ENCODE measurements around the gene RHNO1. TPM values are rescaled to one million over a fixed set of nuclear protein-coding genes. Genes with fewer than 3 reads are reported as not detected.

Gene RHNO1
- total and polyA plus RNA-seq, 12 donors = 2.5 to 10.9 (median 6.9) TPM

DNA sequence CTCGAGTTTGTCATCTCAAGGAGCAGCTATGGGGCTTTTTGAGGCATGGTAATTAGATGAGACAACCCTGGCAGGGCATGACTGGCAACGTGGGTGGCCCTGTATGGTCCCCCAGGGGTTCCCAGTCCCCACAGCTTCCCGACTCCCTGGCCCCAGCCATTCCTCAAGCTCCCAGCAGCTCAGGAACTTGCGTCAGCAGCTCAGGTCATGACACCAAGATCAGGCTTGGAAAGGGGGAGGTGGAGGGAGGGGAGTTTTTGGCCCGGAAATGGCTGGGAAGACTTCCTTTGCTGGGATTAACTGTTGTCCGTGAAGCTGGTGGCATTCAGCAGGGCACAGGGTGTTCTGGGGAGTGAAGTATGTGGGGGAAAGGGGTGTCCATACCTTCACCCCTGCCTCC, 31.7 kb upstream of the RHNO1 start:
- H3K4me3 ChIP-seq = no peak overlapping the region
- H3K36me3 ChIP-seq = peaks cover 0 to 23% (median 0%) of the 10 kb centered on the region in 9 donors
- DNase-seq (peak; percentile 28 to 50), ATAC-seq (peak; percentile 18 to 87 (median 70))
- no peaks in the 10 kb centered on the region for H3K27me3 ChIP-seq
- peak overlapping the region in 5 of 10 donors; percentile 19 to 63 (median 36) for H3K27ac ChIP-seq
- intact Hi-C loops (cut with DNase I) = loop anchor here in 1 of 10 donors (5.0 kb wide), 1 partner anchor 192 kb away; no protein-coding TSS in a partner anchor
- H3K9me3 ChIP-seq = no peaks in the 10 kb centered on the region
- TF ChIP-seq, protein P1, sequence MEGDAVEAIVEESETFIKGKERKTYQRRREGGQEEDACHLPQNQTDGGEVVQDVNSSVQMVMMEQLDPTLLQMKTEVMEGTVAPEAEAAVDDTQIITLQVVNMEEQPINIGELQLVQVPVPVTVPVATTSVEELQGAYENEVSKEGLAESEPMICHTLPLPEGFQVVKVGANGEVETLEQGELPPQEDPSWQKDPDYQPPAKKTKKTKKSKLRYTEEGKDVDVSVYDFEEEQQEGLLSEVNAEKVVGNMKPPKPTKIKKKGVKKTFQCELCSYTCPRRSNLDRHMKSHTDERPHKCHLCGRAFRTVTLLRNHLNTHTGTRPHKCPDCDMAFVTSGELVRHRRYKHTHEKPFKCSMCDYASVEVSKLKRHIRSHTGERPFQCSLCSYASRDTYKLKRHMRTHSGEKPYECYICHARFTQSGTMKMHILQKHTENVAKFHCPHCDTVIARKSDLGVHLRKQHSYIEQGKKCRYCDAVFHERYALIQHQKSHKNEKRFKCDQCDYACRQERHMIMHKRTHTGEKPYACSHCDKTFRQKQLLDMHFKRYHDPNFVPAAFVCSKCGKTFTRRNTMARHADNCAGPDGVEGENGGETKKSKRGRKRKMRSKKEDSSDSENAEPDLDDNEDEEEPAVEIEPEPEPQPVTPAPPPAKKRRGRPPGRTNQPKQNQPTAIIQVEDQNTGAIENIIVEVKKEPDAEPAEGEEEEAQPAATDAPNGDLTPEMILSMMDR (IDR thresholded peaks at IDR 0.05) = no peak
- 36 to 52% methylated on average over 6 of the region's 6 CpGs for WGBS, 2 donors
- H3K4me1 ChIP-seq = peaks cover 0 to 15% (median 0%) of the 10 kb centered on the region in 9 donors

DNA sequence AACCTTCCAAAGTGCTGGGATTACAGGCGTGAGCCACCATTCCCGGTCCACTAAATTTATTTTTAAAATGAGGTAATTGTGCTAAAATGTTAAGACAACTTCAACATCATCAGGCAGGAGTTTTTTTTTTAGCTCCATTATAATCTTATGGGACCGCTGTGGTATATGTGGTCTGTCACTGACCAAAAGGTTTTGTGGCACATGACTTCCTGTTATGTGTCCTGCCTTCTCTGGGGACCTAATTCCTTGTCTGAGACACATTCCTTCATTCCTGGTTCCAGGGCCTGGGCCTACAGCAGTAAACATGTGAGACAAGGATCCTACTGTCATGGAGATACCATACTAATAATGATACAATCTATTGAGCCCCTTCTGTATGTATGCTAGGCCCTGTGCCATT, 25.1 kb upstream of the RHNO1 start:
- Histone ChIP-seq H3K27me3 (no peaks in the 10 kb centered on the region), H3K4me1 (peaks cover 0 to 5% (median 0%) of the 10 kb centered on the region in 9 donors)
- no peak for ATAC-seq

DNA sequence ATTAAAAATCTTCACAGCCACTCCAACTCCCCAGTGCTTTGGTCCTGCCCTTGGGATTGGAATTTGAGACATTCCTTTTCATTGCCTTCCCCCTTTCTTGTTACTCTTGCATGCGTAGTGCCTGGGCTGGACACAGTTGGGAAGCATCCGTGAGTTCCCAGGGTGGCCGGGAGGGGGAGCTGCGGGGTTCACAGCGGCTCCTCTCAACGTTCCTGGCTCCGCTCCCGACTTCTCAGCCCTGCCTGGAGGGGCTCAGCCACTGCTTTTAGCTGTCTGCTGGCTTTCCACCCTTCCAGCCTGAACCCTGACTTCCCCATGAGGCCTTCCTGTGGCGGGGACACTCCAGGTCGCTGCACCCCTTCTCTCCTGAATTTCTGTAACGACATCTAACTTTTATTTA, 23.4 kb upstream of the RHNO1 start:
- Histone ChIP-seq H3K9me3 (no peaks in the 10 kb centered on the region), H3K27ac (no peak overlapping the region), H3K4me1 (peaks cover 0 to 5% (median 0%) of the 10 kb centered on the region in 9 donors), H3K27me3 (no peaks in the 10 kb centered on the region), H3K4me3 (no peak overlapping the region), H3K36me3 (peaks cover 0 to 13% (median 0%) of the 10 kb centered on the region in 9 donors)
- ATAC-seq (peak; percentile 77 to 94 (median 90)), DNase-seq (peak; percentile 85)
- intact Hi-C loops (cut with DNase I) = loop anchor here in 8 of 10 donors (5.0 to 10.0 kb wide), 3 partner anchors 91 to 181 kb away; no protein-coding TSS in a partner anchor
- WGBS, 2 donors = 16 to 18% methylated on average over 11 of the region's 11 CpGs
- TF ChIP-seq, protein P1 (IDR thresholded peaks at IDR 0.05) = peak; percentile 77 to 89 (median 87)

More for the DNA sequence above, 25.1 kb upstream of the RHNO1 start:
- WGBS, 2 donors = 86 to 89% methylated on average over 3 of the region's 3 CpGs
- DNase-seq = no peak
- Histone ChIP-seq H3K27ac (no peak overlapping the region), H3K4me3 (no peak overlapping the region), H3K36me3 (peaks cover 0 to 10% (median 0%) of the 10 kb centered on the region in 9 donors), H3K9me3 (no peaks in the 10 kb centered on the region)
- intact Hi-C loops (cut with DNase I) = loop anchor here in 8 of 10 donors (5.0 to 10.0 kb wide), 3 partner anchors 93 to 183 kb away; no protein-coding TSS in a partner anchor
- TF ChIP-seq, protein P1 (IDR thresholded peaks at IDR 0.05) = no peak

DNA sequence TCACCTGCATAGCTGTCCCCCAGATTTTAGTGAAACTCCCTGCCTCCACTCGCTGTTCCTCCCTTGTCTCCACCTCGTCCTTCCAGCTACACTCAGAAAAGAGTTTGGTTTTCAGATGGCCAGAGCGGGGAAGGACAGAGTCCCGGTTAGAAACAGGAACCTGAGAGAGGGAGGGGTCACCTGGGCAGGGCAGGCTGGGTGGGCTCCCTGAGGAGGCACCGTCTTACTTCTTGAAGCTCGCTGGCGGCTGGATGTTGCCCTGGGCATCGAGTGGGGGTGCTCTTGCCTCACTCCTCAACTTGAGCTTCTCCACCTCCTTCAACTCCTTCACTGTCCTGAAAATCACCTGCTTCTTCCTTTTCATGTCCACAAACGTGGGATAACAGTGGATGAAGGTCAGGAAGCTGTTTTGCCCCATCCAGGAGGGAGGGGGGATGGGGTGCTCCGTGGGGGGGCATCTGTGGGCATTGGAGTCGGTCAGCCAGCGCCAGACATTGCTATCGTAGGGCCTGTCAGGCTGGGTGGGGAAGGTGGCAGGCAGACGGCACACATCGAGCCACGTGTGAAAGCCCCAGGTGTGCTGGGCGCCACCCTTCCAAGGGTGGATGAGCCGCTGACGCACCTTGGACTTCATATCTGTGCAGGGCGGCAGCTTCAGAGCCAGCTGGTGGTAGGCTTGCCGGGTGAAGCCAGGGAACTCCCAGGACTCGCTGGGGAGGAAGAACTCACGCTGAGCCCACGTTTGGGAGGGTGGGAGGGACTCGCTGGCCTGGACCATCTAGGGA, 22.2 kb upstream of the RHNO1 start:
- ATAC-seq (no peak), DNase-seq (no peak)
- intact Hi-C loops (cut with DNase I) = loop anchor here in 8 of 10 donors (5.0 to 10.0 kb wide), 3 partner anchors 90 to 180 kb away; no protein-coding TSS in a partner anchor
- H3K4me1 ChIP-seq = peaks cover 0 to 5% (median 0%) of the 10 kb centered on the region in 9 donors
- no peak overlapping the region for H3K4me3 ChIP-seq
- no peak overlapping the region for H3K27ac ChIP-seq
- 93% methylated on average over 25 of the region's 25 CpGs for WGBS, 2 donors
- H3K36me3 ChIP-seq = peaks cover 0 to 25% (median 0%) of the 10 kb centered on the region in 9 donors
- TF ChIP-seq, protein P1 (IDR thresholded peaks at IDR 0.05) = no peak
- no peaks in the 10 kb centered on the region for H3K27me3 ChIP-seq
- H3K9me3 ChIP-seq = no peaks in the 10 kb centered on the region

Data from heart right ventricle (tissue), 16 donors.